Body of pancreas (tissue), 4 donors: ENCODE measurements around the gene CD79A. TPM values are rescaled to one million over a fixed set of nuclear protein-coding genes. Genes with fewer than 3 reads are reported as not detected.

Experiments
- ATAC-seq: fragments of 150-250 bp; one replicate; pipeline ENCODE4 v1.9.1; 2016
- DNase-seq, 4 donors: peaks; one replicate each; pipeline ENCODE4 v3.0.0-alpha.2; 2019
- H3K27ac ChIP-seq, 4 donors: fragments of 200-600 bp; sonication (generic); 1 replicate in 3 of 4; 2 replicates in 1 of 4; pipeline versions ENCODE4 v1.5.1 to v1.6.1; 2016 to 2019; ENCODE audit warnings: mild to moderate bottlenecking in 1 of 4, mixed read lengths in 1 of 4, moderate library complexity in 1 of 4
- H3K27me3 ChIP-seq, 2 donors: fragments of 200-600 bp; sonication (generic); one replicate each; pipeline ENCODE4 v1.6.0; 2016; ENCODE audit warnings: mild to moderate bottlenecking in 1 of 2
- H3K36me3 ChIP-seq, 2 donors: fragments of 200-600 bp; sonication (generic); replicated peaks in 1 of 2; 2 replicates each; pipeline ENCODE4 v1.5.1; 2016; ENCODE audit warnings: low read depth in 2 of 2; ENCODE audit not compliant: insufficient read depth in 1 of 2
- H3K4me1 ChIP-seq: fragments of 200-600 bp; sonication (generic); one replicate; pipeline ENCODE4 v1.6.0; 2016
- H3K4me3 ChIP-seq, 2 donors: fragments of 200-600 bp; sonication (generic); 1 replicate in 1 of 2; 2 replicates in 1 of 2; pipeline ENCODE4 v1.5.1; 2016 to 2019
- H3K9me3 ChIP-seq, 3 donors: fragments of 200-600 bp; sonication (generic); 1 replicate in 2 of 3; 2 replicates in 1 of 3; pipeline ENCODE4 v1.5.1; 2016
- CTCF ChIP-seq, 7 experiments: fragments of 450-650 bp in 4 of 7; fragments of 200-600 bp in 3 of 7; sonication (generic) in 3 of 7; IDR thresholded peaks; one replicate each; pipeline ENCODE4 v1.5.1; 2016 to 2019; ENCODE audit warnings: antibody characterized with exemption in 7 of 7
- POLR2A ChIP-seq, 3 donors: fragments of 450-650 bp; IDR thresholded peaks; one replicate each; pipeline ENCODE4 v1.6.1; 2016; ENCODE audit warnings: antibody characterized with exemption in 3 of 3, mild to moderate bottlenecking in 2 of 3
- WGBS, 2 donors: methylation state at CpG; one replicate each; pipeline ENCODE4 v1.1.5; 2017; 5-methylcytosine and 5-hydroxymethylcytosine counted together
- intact Hi-C: fragments of 100-400 bp; cut with DNase I; formaldehyde crosslinking; loops from one replicate; pipeline ENCODE4 v1.15.1; 2023
- total RNA-seq, 2 donors: library from RNA; depleted of rRNA; stranded (reverse); fragments of >200 nt; gene quantifications; one replicate each; pipeline ENCODE4 v1.1.0, GENCODE V29; 2016

Gene CD79A
- total RNA-seq, 2 donors from 2014 or later: not detected

- Histone ChIP-seq H3K27ac (no peak overlapping the region), H3K36me3 (no peaks in the 10 kb centered on the region), H3K4me1 (no peaks in the 10 kb centered on the region), H3K27me3 (peaks cover 0 to 11% of the 10 kb centered on the region in 2 donors), H3K4me3 (no peak overlapping the region), H3K9me3 (no peaks in the 10 kb centered on the region)
- WGBS, 2 donors: 22% methylated on average over 23 to 26 of the region's 26 CpGs
- TF ChIP-seq POLR2A (IDR thresholded peaks at IDR 0.05): no peak
- ATAC-seq: no peak
- DNase-seq: no peak
- intact Hi-C loops: no loop called here
Observed at GRCh38 chr19:41920882-41921576, 44.0 kb downstream of the CD79A start.

DNA sequence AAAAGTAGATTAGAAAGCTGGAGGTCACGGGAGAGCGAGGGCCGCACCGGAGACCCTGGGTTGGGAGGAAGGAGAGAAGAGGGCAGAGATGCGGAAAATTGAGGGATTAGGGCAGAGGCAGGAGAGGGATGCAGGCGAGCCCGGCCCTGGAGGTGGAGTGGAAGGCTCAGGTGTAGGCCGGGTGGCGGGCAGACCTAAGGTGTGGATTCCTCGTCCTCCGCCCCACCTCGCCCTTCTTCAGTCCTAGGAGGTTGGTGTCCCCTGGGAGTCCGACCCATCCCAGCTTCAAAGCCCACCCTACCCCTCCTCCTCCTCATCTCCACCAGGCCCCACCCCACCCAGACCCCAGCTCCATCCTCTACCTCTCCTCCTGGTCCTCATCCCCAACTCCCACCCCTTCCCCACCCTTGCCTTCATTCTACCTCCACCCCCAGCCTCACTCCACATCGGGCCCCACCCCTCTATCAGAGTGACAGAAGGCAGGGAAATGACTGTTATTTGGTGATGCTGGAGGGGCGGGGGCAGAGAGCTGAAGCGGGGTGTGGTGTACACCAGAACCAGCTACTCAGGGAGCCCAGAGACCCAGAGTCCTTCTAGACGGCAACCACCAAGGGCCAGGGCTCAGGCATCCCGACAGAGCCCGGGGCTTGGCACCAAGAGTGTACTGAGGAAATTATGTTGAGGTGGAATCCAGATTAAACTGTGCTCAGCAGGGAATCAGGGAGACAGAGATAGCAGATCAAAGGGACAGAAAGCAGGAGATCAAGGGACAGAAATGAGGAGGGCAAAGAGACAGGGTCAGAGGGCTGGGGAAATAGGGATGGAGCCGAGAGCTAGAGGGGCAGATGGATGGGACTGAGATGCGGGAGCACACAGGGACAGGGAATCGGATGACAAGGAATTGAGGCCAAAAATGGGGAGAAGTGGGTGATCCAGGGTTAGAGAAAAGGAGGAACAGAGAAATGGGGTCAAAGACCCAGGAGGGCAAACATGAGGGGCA, 44.8 kb downstream of the CD79A start:
- no peak for ATAC-seq
- WGBS, 2 donors: 40% methylated on average over 22 of the region's 22 CpGs

GRCh38 chr19:41922585-41922984, 45.5 kb downstream of the CD79A start:
- Histone ChIP-seq H3K36me3 (no peaks in the 10 kb centered on the region), H3K4me3 (no peak overlapping the region), H3K9me3 (no peaks in the 10 kb centered on the region), H3K27me3 (peaks cover 0 to 11% of the 10 kb centered on the region in 2 donors), H3K27ac (no peak overlapping the region), H3K4me1 (peaks cover 2% of the 10 kb centered on the region)
- ATAC-seq (no peak), DNase-seq (no peak)
- WGBS, 2 donors: 31 to 32% methylated on average over 17 to 18 of the region's 18 CpGs
- intact Hi-C loops: no loop called here
- no peak for TF ChIP-seq CTCF (IDR thresholded peaks at IDR 0.05)
- no peak for TF ChIP-seq POLR2A (IDR thresholded peaks at IDR 0.05)

More for the DNA sequence above, 44.8 kb downstream of the CD79A start:
- TF ChIP-seq POLR2A (IDR thresholded peaks at IDR 0.05) (no peak), CTCF (IDR thresholded peaks at IDR 0.05) (no peak)
- no peak overlapping the region for H3K27ac ChIP-seq
- H3K4me1 ChIP-seq: no peaks in the 10 kb centered on the region
- no peaks in the 10 kb centered on the region for H3K9me3 ChIP-seq
- peaks cover 0 to 11% of the 10 kb centered on the region in 2 donors for H3K27me3 ChIP-seq
- no peak for DNase-seq
- H3K4me3 ChIP-seq: no peak overlapping the region
- intact Hi-C loops: no loop called here
- H3K36me3 ChIP-seq: no peaks in the 10 kb centered on the region

DNA sequence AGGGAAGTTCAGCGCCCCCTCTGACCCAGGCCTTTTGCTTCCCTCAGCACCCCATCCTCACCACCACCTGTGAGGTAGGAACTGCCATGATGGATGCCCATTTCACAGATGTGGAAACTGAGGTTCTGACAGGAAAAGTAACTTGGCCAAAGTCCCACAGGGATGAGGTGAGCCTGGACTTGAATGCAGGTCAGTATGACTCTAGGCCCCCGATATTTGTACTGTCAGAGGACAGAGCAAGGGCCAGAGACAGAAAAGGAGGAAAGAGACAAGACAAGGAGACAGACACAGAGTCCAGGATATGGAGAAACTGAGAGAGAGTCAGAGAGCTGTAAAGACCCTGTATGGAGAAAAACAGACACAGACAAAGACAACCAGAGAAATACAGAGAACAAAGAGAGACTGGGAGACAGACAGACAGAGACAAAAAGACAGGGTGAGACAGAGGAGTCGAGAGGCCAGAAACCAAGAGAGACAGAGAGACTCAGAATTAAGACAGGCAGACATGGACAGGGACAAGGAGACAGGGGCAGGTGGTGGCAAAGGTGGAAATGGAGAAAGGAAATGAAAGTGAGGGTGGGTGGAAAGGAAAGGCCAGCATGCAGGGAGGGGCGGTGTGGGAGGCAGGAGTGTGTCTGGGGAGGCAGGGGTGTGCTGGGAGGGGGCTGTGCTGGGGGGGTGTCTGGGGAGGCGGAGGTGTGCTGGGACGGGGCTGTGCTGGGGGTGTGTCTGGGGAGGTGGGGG, 46.1 kb downstream of the CD79A start:
- intact Hi-C loops: no loop called here
- WGBS, 2 donors: 37 to 42% methylated on average over 3 to 4 of the region's 6 CpGs
- peaks cover 0 to 11% of the 10 kb centered on the region in 2 donors for H3K27me3 ChIP-seq

More for the DNA sequence above, 46.1 kb downstream of the CD79A start:
- peaks cover 8% of the 10 kb centered on the region for H3K4me1 ChIP-seq
- DNase-seq (no peak), ATAC-seq (no peak)
- TF ChIP-seq CTCF (IDR thresholded peaks at IDR 0.05): no peak
- no peak for TF ChIP-seq POLR2A (IDR thresholded peaks at IDR 0.05)
- H3K4me3 ChIP-seq: no peak overlapping the region
- H3K9me3 ChIP-seq: no peaks in the 10 kb centered on the region
- no peaks in the 10 kb centered on the region for H3K36me3 ChIP-seq
- H3K27ac ChIP-seq: no peak overlapping the region
